ENCODE data around the gene GPC1.

The GPC1 gene

DNA sequence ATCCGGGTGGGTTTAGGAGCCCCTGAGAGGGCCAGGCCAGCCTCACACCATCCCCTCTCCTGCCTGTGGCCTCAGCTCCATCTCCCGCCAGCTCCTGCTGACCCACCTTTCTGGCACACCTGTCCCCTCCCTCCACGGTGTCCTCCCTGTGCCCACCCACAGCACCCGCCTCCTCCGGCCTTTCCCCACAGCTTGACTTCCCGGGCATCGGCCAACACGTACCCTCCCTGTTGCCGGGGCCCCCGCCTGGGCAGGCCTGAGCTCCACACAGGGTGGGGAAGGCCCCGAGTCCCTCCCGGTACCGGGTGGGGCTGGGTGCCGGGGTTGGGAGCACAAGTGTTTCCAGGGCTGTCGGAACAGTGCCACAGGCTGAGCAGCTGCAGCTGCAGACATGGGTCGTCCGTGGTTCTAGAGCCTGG is 6.5 kb downstream of the GPC1 start:
- H2AFZ ChIP-seq (ENCODE audit: low read length), result no peak overlapping the region
- no peak overlapping the region for H3K4me2 ChIP-seq (ENCODE audit: low read length)
- no peaks in the 10 kb centered on the region for H3K79me2 ChIP-seq (ENCODE audit: insufficient read depth, low read length)
- no peaks in the 10 kb centered on the region for H3K27me3 ChIP-seq (ENCODE audit: insufficient read depth, low read length)
- H3F3A ChIP-seq (ENCODE audit: insufficient read depth, low read length), result no peaks in the 10 kb centered on the region
- H3K36me3 ChIP-seq (ENCODE audit: insufficient read depth, low read length), result no peaks in the 10 kb centered on the region
- no peak overlapping the region for H3K4me3 ChIP-seq (ENCODE audit: low read depth, low read length, poor library complexity, severe bottlenecking)
- H3K4me1 ChIP-seq (ENCODE audit: insufficient read depth, low read length, severe bottlenecking), result no peaks in the 10 kb centered on the region
- H4K20me1 ChIP-seq (ENCODE audit: insufficient read depth, low read length), result no peaks in the 10 kb centered on the region
- H3K9me3 ChIP-seq (ENCODE audit: low read length), result no peaks in the 10 kb centered on the region
- TF ChIP-seq EZH2 (IDR thresholded peaks at IDR 0.05; ENCODE audit: borderline replicate concordance, low read length), result no peak
- TF ChIP-seq, protein P1, sequence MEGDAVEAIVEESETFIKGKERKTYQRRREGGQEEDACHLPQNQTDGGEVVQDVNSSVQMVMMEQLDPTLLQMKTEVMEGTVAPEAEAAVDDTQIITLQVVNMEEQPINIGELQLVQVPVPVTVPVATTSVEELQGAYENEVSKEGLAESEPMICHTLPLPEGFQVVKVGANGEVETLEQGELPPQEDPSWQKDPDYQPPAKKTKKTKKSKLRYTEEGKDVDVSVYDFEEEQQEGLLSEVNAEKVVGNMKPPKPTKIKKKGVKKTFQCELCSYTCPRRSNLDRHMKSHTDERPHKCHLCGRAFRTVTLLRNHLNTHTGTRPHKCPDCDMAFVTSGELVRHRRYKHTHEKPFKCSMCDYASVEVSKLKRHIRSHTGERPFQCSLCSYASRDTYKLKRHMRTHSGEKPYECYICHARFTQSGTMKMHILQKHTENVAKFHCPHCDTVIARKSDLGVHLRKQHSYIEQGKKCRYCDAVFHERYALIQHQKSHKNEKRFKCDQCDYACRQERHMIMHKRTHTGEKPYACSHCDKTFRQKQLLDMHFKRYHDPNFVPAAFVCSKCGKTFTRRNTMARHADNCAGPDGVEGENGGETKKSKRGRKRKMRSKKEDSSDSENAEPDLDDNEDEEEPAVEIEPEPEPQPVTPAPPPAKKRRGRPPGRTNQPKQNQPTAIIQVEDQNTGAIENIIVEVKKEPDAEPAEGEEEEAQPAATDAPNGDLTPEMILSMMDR (IDR thresholded peaks at IDR 0.05; ENCODE audit: low read length), result no peak
- H3K9me2 ChIP-seq (ENCODE audit: low read depth, low read length), result no peaks in the 10 kb centered on the region
- H3K9ac ChIP-seq (ENCODE audit: low read length), result no peak overlapping the region
- H3K27ac ChIP-seq (ENCODE audit: low read depth, low read length, poor library complexity, severe bottlenecking), result no peak overlapping the region

DNA sequence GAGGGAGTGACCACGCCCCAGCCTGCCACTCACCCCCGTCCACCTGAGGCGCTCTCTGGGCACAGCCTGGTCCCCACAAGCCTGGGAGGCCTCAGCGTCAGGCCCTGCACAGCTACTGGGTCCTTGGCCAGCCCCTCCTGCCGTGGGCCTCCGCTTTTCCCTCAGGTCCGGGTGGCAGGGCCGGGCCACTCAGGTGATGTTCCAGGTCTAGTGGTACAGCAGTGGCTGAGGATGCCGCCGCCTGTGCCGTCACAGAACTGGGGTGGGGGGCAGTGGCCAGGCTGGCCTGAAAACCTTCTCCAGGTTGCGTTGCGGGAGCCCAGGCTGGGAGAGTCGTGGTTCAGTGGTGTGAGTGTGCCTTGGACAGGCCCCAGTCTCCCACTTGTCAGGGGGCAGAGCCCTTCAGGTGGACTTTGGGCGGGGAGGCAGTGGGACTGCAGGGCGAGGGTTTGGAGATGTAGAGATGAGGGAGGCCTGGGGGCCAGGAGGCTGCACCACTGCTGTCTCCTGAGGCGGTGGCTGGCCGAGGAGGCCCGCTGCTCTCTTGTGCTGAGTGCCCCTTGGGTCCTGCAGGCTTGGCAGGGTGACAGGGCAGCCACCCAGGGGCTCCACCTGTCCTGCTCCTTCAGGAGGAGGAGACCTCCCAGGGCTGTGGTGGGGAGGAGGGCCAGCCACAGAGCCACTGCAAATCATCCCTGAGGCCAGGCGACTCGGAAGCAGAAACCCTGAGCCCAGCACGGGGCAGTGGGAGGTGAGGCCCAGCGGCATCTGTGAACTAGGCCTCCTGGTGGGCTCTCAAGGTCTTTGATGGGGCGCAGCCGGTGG is 7.6 kb downstream of the GPC1 start:
- Histone ChIP-seq H3K79me2 (ENCODE audit: insufficient read depth, low read length) (no peaks in the 10 kb centered on the region), H3K36me3 (ENCODE audit: insufficient read depth, low read length) (no peaks in the 10 kb centered on the region), H3K4me3 (ENCODE audit: low read depth, low read length, poor library complexity, severe bottlenecking) (no peak overlapping the region), H3F3A (ENCODE audit: insufficient read depth, low read length) (no peaks in the 10 kb centered on the region), H3K27me3 (ENCODE audit: insufficient read depth, low read length) (0 out of 2 replicates have a peak, but pooled peaks cover 1% of the 10 kb centered on the region), H3K9ac (ENCODE audit: low read length) (no peak overlapping the region), H3K27ac (ENCODE audit: low read depth, low read length, poor library complexity, severe bottlenecking) (no peak overlapping the region), H3K4me1 (ENCODE audit: insufficient read depth, low read length, severe bottlenecking) (no peaks in the 10 kb centered on the region), H3K4me2 (ENCODE audit: low read length) (no peak overlapping the region), H2AFZ (ENCODE audit: low read length) (no peak overlapping the region), H3K9me2 (ENCODE audit: low read depth, low read length) (no peaks in the 10 kb centered on the region), H4K20me1 (ENCODE audit: insufficient read depth, low read length) (no peaks in the 10 kb centered on the region), H3K9me3 (ENCODE audit: low read length) (no peaks in the 10 kb centered on the region)
- TF ChIP-seq EZH2 (IDR thresholded peaks at IDR 0.05; ENCODE audit: borderline replicate concordance, low read length), result no peak
- TF ChIP-seq, protein P1 (IDR thresholded peaks at IDR 0.05; ENCODE audit: low read length), result no peak

DNA sequence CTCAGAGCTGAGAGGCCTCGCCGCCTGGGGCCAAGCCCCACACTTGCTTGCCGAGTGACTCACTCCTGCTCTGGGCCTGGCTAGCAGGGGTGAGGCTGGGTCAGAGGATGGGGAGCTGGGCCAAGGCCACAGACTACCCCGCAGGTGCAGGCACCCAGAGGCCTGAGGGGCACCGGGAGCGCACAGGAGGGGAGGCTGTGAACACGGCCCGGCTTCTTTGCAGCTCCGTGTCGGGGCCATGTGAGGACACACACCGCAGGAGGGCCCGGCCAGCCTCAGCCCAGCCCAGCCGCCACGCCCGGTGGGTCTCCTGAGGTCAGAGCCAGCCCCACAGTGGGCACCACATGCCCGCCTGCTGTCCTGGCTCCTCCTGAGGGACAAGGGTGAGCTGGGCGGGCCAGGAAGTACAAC is 8.4 kb downstream of the GPC1 start:
- H3K79me2 ChIP-seq (ENCODE audit: insufficient read depth, low read length), result no peaks in the 10 kb centered on the region
- no peaks in the 10 kb centered on the region for H3K4me1 ChIP-seq (ENCODE audit: insufficient read depth, low read length, severe bottlenecking)
- H2AFZ ChIP-seq (ENCODE audit: low read length), result no peak overlapping the region
- no peaks in the 10 kb centered on the region for H3K9me3 ChIP-seq (ENCODE audit: low read length)
- no peak overlapping the region for H3K4me2 ChIP-seq (ENCODE audit: low read length)
- no peaks in the 10 kb centered on the region for H3K9me2 ChIP-seq (ENCODE audit: low read depth, low read length)
- TF ChIP-seq, protein P1 (IDR thresholded peaks at IDR 0.05; ENCODE audit: low read length), result no peak
- TF ChIP-seq EZH2 (IDR thresholded peaks at IDR 0.05; ENCODE audit: borderline replicate concordance, low read length), result no peak
- no peak overlapping the region for H3K27ac ChIP-seq (ENCODE audit: low read depth, low read length, poor library complexity, severe bottlenecking)
- no peaks in the 10 kb centered on the region for H4K20me1 ChIP-seq (ENCODE audit: insufficient read depth, low read length)
- H3K27me3 ChIP-seq (ENCODE audit: insufficient read depth, low read length), result peaks cover 3% of the 10 kb centered on the region; the same call in 1 of the 2 replicates
- no peak overlapping the region for H3K9ac ChIP-seq (ENCODE audit: low read length)
- no peaks in the 10 kb centered on the region for H3F3A ChIP-seq (ENCODE audit: insufficient read depth, low read length)
- no peaks in the 10 kb centered on the region for H3K36me3 ChIP-seq (ENCODE audit: insufficient read depth, low read length)
- H3K4me3 ChIP-seq (ENCODE audit: low read depth, low read length, poor library complexity, severe bottlenecking), result no peak overlapping the region
